ENCODE results near the gene MT1M.
A peak's percentile ranks its signal among the peaks of the same experiment; 100 is the strongest.
"Not testable (repeated sequence)": the region's sequence is repeated elsewhere in the genome, so short reads cannot be mapped to it uniquely, and the experiment has no call there.

The MT1M gene

DNA sequence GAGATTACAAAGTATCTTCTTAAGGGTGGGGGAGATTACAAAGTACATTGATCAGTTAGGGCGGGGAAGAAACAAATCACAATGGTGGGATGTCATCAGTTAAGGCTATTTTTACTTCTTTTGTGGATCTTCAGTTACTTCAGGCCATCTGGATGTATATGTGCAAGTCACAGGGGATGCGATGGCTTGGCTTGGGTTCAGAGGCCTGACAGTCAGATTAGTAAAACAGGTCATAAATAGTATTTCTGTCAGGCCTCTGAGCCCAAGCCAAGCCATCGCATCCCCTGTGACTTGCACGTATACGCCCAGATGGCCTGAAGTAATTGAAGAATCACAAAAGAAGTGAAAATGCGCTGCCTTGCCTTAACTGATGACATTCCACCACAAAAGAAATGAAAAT, 42.1 kb downstream of the MT1M start:
- DNase-seq (ENCODE audit: low read depth), result not testable (repeated sequence)

DNA sequence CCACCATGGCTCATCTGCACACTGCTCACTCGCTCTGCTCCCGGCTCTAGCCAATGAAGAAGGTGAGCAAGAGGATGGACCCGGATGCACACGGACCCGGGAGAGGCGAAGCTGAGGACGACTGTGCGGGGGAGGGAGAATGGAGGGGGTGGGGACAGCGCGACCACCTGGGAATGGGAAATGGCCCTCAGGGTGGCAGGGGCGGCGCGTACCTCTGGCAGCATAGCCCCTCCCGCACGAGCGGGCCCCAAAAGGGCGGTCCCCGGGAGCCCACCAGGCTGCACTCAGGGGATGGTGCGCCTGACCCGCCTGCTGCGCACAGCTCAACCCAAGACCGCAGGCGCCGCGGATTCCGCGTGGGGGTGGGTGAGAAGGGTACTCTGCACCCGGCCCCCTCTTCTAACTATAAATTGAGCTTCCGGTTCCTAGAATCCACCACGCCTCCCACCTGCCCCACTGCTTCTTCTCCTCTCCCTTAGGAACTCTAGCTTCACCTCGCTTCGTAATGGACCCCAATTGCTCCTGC, 43.3 kb downstream of the MT1M start:
- DNase-seq (ENCODE audit: low read depth), result no peak

- DNase-seq (ENCODE audit: low read depth), result no peak
These were observed 45.0 kb downstream of the MT1M start for GRCh38 chr16:56677474-56677873.

DNA sequence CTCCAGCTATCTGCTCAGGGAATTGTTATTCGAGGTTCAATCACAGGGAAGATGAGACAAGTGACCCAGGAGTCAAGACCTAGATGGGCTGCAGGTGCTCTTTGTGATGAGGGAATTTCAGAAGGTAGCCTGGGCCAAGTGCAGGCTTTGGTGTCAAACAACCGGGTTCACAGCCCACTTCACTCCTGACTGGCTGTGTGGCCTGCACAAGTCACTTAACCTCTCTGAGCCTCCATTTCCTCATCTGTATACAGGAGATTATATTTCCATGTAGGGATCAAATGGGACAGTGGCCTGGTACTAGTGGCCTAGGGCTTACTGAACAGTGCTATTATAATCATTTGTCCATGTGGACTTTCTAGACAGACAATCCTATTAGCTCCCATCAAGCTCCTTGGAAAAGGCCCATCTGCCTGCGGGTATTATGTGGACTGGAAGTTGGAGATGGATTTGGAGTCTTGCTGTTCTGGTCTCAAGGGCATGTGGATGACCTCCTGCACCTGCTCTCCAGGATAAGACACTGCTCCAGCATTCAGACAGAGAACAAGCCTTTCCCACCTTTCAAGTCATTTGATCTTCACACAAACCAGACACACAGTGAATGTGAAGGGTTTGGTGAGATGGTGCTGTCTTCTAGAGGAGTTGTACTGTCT, 46.7 kb downstream of the MT1M start:
- no peak for DNase-seq (ENCODE audit: low read depth)

DNA sequence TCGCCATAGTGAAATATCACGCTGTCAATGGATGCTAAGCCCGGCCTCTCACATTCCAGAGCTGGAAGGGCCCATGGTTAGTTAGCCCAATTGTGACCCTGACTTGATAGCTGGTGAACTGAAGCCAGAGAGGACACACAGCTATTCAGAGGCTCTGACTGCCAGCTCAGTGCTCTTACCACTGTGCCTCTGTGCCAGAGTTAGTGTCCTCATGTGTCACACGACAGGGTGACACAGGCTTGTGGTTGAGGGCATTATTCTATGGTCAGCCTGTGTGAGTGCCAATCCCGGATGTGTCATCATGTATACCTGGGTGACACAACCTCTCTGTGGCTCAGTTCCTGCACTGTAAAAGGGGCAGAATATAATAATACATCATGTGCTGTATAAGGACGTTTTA, 47.4 kb downstream of the MT1M start:
- no peak for DNase-seq (ENCODE audit: low read depth)

DNA sequence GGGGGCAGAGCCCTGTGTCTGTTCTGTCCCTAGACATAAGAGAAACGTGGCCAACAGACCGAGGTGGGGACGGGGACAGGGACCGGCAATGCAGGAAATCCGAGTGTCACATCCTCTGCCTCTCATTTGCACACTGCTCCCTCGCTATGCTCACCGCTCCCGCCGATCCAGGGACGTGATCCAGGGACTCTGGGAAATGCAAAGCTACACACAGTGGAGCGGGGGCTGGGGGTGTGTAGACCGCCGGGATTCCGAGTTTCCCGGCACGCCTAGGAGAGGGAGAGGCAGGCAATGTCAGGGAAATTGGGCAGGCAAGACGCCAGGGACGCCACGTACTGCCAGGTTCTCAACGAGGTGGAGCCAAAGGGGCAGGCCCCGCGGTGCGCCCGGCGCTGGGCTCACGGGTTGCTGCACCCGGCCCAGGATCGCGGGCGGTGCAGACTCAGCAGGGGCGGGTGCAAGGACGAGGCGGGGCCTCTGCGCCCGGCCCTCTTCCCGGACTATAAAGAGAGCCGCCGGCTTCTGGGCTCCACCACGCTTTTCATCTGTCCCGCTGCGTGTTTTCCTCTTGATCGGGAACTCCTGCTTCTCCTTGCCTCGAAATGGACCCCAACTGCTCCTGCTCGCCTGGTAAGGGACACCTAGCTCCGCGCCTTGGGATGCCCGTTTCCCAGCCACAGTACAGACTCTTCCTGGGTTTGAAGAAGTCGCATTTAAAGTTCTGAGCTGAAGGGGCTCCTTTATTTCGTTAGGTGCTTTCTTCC, 49.7 kb downstream of the MT1M start, which contains the start of gene MT1X:
Gene MT1X (plus strand): TSS at position 532 of the 764 bp plus-strand sequence. CDS start 71 bp downstream, at position 603.
- peak; percentile 24 for DNase-seq (ENCODE audit: low read depth)

- no peak for DNase-seq (ENCODE audit: low read depth)
These were observed 50.4 kb downstream of the MT1M start for GRCh38 chr16:56682703-56683397.

Data from non-pigmented ciliary epithelial cell (primary cell).